HG03060 (cell line): ENCODE data around the gene CHERP.
"Not testable (repeated sequence)": the region's sequence is repeated elsewhere in the genome, so short reads cannot be mapped to it uniquely, and the experiment has no call there.

Experiments used
- ATAC-seq: cut with Tn5 transposase; IDR thresholded peaks from one replicate; pipeline ENCODE4 v1.9.1; 2021; ENCODE audit warnings: low read depth, moderate number of reproducible peaks; ENCODE audit not compliant: unreplicated experiment

Gene CHERP

DNA sequence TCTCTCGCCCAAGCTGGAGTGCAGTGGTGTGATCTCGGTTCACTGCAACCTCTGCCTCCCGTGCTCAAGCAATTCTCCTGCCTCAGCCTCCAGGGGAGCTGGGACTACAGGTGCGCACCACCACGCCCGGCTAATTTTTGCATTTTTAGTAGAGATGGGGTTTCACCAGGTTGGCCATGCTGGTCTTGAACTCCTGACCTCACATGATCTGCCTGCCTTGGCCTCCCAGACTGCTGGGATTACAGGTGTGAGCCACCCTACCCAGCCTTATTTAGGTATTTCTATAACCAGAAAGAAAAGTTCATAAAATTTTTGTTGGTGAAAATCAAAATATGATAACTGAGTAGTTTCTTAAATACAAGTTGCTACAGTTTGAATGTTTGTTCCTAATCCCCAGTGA is 1.5 kb upstream of the CHERP start:
- ATAC-seq, result not testable (repeated sequence)

DNA sequence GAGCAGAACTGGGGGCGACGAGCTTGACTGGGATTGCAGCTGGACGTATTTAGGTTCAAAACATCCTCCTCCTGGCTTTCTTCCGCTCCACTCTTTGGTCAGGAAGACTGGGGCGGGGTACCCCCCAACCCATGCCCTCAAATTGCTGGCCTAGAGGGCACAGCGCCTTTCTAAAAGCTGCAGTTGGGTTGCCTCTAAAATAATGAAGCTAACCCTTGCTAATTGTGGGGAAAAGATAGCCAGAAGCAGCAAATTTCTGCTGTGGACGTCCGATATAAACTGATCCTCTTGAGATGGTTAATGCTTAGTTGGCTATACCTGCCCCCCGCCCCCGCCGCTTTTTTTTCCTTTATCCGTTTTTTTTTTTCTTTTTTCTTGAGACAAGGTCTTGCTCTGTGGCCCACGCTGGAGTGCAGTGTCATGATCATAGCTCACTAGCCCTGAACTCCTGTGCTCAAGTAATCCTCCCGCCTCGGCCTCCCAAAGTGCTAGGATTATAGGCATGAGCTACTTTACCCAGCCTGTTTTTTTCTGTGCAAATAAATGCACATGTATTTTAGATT is 754 bp upstream of the CHERP start:
- ATAC-seq, result no peak

DNA sequence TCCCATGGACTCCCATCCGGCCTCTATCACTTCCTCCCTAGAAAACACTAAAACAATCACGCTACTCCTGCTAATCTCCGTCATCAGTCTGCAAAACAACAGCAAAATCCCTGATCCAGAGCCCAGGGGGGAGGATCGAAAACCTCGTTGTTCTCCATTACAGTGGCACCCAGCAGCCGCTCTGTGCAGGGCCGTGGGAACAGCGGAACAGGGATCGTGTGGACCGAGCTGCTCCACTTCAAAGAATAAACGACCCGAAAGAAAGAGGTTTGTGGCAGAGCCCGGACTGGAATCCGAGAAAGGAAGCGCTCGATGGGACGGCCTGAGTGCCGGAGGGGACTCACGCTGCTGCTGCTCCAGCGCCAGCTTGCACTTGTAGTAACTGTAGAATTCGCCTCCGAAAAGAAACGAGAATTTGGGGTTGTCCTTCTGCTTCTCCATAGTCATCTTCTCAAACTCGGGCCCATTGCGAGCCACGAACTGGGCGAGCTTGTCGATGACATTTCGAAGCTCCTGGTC is 652 bp downstream of the CHERP start:
- no peak for ATAC-seq

DNA sequence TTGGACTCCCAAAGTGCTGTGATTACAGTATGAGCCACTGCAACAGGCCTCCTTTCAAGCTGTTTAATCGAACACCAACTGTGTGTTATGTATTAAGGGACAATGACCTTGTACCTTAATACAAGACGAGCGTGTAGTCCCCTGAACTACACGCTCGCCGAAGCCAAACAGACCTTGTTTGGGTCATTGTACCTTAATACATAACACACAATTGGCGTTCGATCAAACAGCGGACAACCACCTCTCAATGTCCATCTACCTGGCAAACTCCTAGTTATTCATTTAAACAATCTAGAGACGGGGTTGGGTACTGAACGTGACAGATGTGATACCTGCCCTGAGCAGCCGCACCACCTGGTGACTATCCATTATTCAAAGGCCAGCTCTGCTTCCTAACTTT is 1.3 kb downstream of the CHERP start:
- no peak for ATAC-seq

DNA sequence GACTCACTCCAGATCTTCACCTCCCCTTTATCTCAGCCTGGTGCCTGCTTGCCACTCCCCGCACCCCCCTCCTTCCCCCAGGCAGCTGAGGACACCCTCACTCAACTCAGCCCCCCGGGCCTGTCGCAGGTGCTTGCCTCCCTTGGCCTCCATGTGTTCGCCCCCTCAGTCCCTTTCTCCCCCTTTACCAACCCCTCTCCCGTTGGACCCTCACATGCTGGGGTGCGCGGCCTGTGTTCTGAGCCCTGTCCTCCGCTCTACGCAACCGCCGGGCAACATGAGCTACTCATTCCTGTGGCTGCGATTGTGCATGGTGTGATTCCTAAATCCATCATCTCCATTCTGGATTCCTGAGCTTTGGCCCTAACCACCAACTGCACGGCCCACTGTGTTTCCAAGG is 5.1 kb downstream of the CHERP start:
- ATAC-seq, result no peak

DNA sequence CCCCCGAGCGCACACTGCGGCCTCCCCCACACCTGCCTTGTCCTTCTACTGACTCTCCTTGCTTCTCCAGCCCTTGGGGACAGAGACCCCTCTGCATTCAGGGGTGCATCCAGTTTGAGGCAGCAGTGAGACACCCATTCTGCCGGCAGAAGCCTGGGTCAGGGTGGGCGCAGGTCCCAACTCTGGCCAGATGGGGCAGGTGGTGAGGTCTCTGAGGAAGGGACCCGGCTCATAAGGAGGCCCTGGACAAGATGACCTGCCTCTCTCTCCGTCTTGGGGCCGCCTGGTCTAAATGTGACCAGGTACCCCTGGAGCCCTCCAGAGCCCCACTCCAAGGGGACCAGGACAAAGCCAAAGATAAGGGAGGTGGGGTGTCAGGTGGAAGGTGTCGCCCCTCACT is 6.1 kb downstream of the CHERP start:
- ATAC-seq, result no peak

DNA sequence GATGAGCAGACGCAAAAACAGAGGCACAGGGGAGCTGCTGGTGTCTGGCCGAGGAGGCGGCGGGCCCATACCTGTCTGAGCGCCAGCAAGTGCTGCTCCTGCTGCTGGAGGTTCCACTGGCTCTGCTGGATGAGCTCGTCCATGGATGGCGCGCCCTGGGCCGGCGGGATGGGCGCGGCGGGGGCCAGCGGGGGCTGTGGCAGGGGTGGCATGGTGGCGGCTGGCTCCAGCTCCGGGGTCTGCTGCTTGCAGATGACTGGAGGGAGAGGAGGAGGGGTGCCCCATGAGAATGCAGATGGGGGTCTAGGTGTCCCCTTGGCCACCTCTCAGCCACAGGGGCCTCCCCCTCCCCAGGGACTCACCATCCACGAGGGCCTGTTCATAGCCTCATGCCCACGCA is 6.9 kb downstream of the CHERP start:
- ATAC-seq, result no peak

DNA sequence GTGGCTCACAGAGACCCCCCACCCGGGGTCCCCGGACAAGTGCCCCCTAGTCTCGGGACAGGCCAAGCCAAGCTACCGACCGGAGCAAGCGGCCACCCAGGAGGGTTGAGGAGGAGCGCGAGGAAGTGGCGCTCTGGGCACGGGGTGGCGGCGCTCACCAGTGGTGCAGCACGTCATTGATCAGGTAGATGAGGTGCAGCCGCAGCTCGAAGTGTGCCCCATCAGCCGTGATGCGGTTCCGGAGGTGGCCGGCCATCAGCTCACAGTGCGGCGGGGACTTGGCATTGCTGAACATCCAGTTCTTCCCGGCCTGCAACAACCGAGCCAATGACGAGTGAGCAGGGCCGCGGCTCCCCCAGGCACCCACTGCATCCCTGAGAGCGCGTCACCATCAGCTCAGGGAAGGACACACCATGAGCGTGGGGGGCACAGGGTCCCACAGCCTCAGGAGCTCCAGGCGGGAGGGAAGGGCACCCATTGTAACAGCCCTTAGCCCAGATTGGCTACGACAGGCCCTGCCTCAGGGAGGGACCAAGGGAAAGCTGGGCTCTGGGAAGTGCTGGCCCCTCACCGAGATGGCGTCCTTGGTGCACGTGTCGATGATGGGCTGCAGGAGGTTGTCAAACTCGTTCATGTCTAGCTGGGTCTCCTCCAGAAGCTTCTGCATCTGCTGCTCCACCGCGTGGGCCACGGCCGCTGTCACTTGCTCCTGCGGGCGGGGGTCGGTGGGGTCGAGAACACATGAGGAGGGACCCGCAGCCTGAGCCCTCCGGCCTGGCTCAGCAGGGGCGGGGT is 9.6 kb downstream of the CHERP start:
- no peak for ATAC-seq

DNA sequence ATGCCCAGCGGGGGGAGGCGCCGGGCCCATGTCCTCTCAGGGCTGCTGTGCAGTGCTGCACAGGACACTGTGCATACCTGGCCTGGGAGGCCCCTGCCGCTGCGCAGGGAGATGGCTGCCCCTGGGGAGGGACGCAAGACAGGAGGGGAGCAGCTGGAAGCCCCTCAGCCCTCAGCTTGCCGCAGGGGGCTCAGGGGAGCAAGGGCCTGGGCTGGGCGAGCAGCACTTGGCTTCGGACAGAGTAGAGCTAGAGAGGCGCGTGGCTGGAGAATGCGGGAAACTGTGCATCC is 10.9 kb downstream of the CHERP start:
- ATAC-seq, result no peak

DNA sequence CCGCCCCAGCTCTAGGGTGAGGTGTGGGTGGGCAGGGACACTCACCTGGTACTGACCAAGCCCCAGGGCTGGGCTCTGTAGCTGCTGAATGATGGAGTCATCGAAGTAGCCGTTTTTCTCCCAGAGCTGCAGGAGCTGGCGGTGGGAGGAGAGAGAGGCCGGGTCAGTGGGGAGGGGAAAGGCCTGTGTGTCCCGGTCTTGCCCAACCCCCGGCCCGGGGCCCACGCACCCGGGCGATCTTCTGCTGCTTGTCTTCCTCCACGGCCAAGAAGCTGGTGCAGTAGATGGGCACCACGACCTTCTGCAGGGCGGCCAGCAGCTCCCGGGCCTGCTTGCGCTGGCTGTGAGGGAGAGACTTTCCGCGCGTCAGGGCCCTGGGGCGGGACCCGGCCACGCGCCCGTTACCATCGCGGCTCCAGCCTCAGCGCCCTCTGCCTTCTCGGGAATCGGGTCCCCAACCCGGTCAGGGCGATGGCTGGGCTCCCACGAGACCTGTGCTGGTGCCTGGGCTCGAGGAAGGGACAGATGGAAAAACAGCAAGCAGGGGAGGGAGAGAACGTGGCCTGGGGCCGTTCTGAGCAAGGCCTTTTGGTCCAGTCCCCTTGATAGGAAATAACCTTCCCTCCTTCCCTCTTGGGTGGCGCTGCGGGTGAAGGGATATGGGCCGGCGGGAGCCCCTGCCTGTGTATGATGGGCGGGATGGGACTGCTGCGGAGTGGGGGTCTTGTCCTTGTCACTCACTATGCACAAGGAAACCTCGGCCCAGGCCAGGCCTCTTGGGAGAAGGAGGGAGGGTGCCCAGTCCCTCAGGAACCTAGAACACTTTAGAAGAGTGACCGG is 11.5 kb downstream of the CHERP start:
- no peak for ATAC-seq

DNA sequence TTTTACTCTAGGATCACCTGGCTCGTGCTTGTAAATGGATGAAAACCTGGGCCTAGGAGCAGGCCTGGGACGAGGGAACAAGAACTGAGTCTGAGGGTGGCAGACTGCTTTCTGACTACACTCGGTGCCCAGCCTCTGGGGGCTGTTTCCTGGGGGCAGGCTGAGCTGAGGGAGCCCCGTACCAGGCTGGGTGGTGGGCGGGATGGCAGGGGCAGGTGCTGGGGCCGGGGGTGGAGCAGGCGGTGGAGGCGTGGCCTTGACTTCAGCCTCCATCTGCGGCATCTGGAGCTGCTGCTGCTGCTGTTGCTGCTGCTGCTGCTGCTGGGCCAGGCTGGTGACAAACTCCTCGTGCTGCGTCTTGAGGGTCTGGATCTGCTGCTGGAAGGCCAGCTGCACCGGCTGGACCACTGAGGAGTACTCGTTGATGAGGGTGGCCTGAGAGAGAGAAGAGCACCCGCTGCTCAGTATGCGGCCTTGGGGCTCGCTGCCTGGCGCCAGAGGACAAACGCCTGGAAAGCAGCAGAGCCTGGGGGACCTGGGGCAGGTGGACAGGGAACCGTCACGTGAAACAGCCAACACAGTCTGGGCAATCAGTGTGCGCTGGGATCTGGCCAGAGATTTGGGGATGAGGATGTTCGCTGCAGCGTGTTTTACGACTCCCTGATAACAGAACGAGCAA is 12.6 kb downstream of the CHERP start:
- no peak for ATAC-seq

DNA sequence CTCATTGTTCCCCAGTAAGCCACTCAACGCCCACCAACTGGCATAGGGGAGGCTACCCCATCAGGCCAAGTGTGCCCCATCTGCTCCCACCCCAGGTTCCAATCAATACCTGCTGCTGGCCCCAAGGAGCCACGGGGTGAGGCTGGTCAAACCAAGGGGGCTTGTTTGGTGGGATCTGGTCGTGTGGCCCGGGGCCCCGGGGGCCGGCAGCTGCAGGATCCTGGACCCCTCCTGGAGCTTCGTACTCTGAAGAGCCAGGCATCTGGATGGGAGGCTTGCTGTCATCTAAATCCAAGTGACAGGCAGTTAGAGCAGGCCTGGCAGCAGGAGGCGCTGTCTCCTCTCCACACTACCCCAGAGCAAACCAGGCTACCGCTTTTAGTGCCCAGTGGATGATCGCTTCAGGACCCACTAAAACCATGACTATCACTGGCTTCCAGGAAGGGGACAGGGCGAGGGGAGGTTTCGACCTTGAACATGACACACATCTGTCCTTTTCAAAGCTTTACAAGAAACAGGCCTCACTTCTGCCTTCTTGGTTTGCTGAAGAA is 14.2 kb downstream of the CHERP start:
- ATAC-seq, result no peak

DNA sequence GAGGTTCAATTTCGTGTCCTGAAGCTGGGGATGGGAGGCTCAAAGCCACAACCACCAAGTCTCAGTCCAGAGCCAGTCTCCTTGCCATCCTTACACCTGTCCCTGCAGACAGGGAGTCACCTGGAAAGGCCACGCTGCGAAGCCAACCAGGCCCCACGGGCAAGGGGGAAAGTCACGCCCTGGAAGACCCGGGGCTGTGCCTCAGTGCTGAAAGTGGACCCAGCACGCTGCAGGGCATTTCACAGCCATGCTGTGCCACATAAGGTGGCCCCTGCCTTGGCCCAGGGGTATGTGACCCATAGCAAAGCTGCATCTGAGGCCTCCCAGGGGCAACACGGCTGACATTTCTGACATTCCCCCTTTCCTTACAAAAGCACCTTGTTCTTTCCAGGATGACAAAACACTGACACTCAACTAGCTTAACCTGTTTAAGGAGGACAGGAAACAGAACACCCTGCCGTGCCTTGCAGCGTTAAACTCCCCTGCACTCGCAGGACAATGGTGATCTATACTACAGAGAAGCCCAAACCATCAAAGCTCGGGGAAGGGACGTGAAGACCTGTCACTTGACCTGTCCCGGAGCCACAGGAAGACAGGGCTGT is 14.8 kb downstream of the CHERP start:
- no peak for ATAC-seq

DNA sequence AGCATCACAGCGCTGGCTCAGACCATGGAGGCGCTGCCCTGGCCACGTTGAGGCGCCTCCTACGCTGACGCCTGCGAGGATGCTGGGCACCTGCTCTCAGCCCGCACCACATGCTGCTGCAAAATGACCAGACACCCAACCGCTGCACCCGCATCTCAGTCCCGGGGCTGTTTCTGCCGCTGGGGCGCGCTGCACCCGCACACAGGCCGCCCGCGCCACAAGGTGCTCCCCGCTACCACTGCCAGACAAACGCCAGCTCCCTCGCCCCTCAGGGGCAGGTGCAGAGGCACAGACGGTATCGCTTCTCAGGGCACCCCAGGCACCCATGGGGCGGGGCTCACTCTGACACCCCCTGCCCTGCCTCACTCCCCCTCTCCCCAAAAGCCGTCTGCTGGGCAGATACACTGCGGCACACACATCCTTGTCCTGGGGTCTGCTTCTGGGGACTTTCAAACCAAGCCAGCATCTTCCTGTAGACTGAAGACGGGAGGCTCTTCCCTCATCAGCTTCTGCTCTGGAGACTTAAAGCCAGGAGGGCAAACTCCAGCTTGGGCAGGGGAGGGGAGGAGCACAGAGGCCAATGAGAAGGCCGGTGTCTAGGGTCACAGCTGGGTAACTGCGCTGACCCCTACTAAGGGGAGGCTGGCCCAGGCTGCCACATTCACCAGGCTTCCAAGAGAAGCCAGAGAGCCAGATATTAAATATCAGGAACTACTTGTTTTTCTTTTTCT is 16.3 kb downstream of the CHERP start:
- ATAC-seq, result no peak

DNA sequence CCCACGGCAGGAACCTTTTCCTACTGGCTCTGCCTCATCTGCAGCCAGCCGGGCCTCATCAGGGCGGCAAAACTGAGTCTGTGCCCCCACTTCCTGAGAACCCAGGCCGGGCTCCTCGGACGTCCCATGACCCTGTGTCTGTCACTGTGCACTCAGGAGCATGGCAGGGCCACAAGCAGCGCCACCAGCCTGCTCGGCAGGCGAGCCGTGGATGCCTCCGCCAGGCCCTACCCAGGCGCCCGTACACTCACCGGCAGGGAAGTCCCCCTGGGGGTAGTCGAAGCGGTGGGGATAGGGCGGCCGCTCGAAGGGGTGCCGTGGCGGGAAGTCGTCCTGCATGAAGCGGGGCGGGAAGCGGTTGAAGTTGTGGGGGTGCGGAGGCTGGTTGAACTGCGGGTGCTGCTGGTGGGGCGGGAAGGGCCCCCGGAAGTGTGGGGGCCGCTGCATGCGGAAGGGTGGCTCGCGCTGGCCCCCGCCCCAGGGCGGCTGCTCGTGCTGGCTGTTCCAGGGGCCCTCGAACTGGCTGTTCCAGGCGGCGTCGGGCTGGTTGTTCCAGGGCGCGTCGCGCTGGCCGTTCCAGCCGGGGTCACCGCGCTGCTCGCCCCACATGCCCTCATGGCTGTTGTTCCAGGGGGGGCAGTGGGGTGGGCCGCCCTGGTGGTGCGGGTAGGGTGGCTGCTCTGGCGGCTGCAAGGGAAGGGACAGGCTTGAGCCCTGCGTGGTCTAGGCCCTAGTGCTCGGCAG is 17.1 kb downstream of the CHERP start:
- no peak for ATAC-seq

DNA sequence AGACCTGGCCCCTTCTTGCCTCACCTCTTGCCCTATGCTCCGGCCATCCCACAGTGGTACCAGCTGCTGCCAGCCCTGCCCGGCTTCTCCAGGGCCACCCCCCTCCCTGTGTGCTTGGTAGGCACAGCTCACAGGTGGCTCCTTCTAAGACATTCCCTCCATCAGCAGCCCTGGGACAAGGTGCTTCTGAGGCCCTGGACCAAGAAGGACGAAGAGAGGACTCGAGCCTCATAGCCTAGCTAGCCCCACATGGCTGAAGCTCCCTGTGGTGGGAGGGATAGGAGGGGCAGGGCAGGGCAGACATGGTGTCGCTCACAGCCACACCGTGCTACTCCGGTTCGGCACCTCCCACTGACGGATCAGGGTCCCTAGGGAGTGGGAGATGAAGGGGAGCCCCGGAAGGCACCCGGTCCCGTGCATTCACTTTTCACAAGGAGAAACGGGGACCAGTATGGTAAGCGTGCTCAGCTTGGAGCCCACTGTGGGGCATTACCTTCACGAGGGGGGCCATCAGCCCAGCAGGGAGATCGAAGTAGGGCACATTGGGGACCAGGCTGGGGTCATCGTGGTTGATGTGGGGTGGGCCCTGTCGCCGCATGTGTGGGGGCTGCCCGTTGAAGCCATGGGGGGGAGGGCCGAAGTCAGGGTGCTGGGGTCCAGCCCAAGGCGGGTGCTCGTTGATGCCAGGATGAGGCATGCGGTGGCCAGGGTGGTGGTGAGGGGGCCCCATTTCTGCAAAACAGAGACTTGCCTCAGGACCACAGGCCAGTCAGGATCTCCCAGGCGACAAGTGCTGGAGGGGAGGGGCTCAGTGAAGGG is 19.5 kb downstream of the CHERP start:
- no peak for ATAC-seq

DNA sequence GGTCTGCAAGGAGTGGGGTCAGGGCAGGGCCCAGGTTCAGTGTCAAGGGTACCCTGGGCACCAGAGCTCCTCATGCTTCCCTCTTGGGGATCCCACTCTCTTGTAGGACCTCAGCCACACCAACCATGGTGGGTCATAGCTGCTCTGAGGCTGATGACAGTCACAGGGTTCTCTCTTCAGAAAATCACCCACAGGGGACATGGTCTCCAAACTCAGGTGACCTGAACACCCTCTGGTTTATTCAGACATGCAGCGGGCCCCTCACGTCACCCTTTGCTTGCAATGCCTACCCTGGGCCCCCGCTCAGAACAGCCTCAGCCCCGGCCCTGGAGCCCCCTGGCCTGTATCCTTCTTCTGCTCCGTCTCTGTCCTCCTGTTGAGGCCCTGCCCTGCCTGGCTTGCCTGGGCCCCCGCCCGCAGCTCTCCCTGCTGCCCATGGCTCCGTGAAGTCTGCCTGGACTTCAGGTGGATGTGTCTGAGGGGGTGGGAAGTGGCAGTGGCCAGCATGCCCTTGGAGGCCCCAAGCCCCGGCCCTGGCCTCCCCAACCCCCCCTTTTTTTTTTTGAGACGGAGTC is 20.4 kb downstream of the CHERP start:
- ATAC-seq, result no peak
